ENCODE results near the gene PRKAB1. TPM values are rescaled to one million over a fixed set of nuclear protein-coding genes. Genes with fewer than 3 reads are reported as not detected.

PRKAB1 gene
- total RNA-seq, 1 experiment from 2014 or later = 32.3 TPM

DNA sequence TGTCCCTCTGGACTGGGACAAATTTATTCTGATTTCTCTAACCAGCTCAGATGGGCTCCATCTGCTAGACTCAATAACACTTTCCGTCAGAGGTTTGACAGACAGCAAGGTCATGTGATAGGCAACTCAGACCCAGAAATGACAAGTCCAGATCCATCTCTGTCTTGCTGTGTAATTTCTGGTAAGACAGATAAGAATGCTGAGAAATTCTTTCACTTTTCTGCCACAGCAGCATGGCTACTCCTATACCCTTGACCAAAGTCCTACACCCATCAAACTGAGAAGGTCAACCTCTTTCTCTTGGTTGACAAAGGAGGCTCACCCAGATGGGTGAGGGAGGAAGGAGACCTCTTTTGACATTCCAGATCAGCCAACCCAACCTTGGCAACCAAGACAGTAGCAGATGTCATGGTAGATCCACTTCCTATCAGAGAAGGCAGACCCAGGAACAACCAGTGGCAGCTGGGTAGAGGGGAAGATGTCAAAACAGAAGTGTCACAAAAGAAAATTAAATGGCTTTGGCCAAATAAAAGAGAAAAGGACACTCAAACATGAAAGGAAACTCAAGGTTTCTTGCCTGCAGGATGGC is 36.9 kb upstream of the PRKAB1 start:
- DNase-seq (ENCODE audit: low spot score) = no peak
- POLR2A ChIA-PET = no interaction called here

More for the DNA sequence above, 36.9 kb upstream of the PRKAB1 start:
- TF ChIP-seq NR1H2 (CRISPR knock-in tag; IDR thresholded peaks at IDR 0.05) (no peak), SMAD4 (CRISPR knock-in tag; IDR thresholded peaks at IDR 0.05) (no peak), GRHL2 (CRISPR knock-in tag; IDR thresholded peaks at IDR 0.05; ENCODE audit: insufficient replicate concordance, severe bottlenecking) (no peak), ELF4 (CRISPR knock-in tag; IDR thresholded peaks at IDR 0.05; ENCODE audit: low read depth) (no peak), NFYB (CRISPR knock-in tag; conservative IDR thresholded peaks at IDR 0.05; ENCODE audit: low read depth) (no peak), ZNF317 (CRISPR knock-in tag; IDR thresholded peaks at IDR 0.05; ENCODE audit: borderline replicate concordance, low read depth) (no peak), FOXJ3 (CRISPR knock-in tag; IDR thresholded peaks at IDR 0.05; ENCODE audit: borderline replicate concordance) (no peak), FOXK1 (CRISPR knock-in tag; IDR thresholded peaks at IDR 0.05) (no peak)
- TF ChIP-seq, protein P1, sequence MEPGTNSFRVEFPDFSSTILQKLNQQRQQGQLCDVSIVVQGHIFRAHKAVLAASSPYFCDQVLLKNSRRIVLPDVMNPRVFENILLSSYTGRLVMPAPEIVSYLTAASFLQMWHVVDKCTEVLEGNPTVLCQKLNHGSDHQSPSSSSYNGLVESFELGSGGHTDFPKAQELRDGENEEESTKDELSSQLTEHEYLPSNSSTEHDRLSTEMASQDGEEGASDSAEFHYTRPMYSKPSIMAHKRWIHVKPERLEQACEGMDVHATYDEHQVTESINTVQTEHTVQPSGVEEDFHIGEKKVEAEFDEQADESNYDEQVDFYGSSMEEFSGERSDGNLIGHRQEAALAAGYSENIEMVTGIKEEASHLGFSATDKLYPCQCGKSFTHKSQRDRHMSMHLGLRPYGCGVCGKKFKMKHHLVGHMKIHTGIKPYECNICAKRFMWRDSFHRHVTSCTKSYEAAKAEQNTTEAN (CRISPR knock-in tag; IDR thresholded peaks at IDR 0.05) = no peak
- TF ChIP-seq, protein P2, sequence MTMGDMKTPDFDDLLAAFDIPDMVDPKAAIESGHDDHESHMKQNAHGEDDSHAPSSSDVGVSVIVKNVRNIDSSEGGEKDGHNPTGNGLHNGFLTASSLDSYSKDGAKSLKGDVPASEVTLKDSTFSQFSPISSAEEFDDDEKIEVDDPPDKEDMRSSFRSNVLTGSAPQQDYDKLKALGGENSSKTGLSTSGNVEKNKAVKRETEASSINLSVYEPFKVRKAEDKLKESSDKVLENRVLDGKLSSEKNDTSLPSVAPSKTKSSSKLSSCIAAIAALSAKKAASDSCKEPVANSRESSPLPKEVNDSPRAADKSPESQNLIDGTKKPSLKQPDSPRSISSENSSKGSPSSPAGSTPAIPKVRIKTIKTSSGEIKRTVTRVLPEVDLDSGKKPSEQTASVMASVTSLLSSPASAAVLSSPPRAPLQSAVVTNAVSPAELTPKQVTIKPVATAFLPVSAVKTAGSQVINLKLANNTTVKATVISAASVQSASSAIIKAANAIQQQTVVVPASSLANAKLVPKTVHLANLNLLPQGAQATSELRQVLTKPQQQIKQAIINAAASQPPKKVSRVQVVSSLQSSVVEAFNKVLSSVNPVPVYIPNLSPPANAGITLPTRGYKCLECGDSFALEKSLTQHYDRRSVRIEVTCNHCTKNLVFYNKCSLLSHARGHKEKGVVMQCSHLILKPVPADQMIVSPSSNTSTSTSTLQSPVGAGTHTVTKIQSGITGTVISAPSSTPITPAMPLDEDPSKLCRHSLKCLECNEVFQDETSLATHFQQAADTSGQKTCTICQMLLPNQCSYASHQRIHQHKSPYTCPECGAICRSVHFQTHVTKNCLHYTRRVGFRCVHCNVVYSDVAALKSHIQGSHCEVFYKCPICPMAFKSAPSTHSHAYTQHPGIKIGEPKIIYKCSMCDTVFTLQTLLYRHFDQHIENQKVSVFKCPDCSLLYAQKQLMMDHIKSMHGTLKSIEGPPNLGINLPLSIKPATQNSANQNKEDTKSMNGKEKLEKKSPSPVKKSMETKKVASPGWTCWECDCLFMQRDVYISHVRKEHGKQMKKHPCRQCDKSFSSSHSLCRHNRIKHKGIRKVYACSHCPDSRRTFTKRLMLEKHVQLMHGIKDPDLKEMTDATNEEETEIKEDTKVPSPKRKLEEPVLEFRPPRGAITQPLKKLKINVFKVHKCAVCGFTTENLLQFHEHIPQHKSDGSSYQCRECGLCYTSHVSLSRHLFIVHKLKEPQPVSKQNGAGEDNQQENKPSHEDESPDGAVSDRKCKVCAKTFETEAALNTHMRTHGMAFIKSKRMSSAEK (CRISPR knock-in tag; IDR thresholded peaks at IDR 0.05; ENCODE audit: borderline replicate concordance) = no peak
- TF ChIP-seq, protein P3, sequence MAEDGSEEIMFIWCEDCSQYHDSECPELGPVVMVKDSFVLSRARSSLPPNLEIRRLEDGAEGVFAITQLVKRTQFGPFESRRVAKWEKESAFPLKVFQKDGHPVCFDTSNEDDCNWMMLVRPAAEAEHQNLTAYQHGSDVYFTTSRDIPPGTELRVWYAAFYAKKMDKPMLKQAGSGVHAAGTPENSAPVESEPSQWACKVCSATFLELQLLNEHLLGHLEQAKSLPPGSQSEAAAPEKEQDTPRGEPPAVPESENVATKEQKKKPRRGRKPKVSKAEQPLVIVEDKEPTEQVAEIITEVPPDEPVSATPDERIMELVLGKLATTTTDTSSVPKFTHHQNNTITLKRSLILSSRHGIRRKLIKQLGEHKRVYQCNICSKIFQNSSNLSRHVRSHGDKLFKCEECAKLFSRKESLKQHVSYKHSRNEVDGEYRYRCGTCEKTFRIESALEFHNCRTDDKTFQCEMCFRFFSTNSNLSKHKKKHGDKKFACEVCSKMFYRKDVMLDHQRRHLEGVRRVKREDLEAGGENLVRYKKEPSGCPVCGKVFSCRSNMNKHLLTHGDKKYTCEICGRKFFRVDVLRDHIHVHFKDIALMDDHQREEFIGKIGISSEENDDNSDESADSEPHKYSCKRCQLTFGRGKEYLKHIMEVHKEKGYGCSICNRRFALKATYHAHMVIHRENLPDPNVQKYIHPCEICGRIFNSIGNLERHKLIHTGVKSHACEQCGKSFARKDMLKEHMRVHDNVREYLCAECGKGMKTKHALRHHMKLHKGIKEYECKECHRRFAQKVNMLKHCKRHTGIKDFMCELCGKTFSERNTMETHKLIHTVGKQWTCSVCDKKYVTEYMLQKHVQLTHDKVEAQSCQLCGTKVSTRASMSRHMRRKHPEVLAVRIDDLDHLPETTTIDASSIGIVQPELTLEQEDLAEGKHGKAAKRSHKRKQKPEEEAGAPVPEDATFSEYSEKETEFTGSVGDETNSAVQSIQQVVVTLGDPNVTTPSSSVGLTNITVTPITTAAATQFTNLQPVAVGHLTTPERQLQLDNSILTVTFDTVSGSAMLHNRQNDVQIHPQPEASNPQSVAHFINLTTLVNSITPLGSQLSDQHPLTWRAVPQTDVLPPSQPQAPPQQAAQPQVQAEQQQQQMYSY (CRISPR knock-in tag; IDR thresholded peaks at IDR 0.05) = no peak
- TF ChIP-seq, protein P4, sequence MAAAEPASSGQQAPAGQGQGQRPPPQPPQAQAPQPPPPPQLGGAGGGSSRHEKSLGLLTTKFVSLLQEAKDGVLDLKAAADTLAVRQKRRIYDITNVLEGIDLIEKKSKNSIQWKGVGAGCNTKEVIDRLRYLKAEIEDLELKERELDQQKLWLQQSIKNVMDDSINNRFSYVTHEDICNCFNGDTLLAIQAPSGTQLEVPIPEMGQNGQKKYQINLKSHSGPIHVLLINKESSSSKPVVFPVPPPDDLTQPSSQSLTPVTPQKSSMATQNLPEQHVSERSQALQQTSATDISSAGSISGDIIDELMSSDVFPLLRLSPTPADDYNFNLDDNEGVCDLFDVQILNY (CRISPR knock-in tag; IDR thresholded peaks at IDR 0.05) = no peak
- TF ChIP-seq, protein P5, sequence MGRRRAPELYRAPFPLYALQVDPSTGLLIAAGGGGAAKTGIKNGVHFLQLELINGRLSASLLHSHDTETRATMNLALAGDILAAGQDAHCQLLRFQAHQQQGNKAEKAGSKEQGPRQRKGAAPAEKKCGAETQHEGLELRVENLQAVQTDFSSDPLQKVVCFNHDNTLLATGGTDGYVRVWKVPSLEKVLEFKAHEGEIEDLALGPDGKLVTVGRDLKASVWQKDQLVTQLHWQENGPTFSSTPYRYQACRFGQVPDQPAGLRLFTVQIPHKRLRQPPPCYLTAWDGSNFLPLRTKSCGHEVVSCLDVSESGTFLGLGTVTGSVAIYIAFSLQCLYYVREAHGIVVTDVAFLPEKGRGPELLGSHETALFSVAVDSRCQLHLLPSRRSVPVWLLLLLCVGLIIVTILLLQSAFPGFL (CRISPR knock-in tag; IDR thresholded peaks at IDR 0.05; ENCODE audit: borderline replicate concordance) = no peak
- peaks cover 3% of the 10 kb centered on the region; the same call in 1 of the 2 replicates for H3K9me3 Mint-ChIP-seq
- no peak overlapping the region for H3K27ac Mint-ChIP-seq
- H3K4me1 Mint-ChIP-seq = peaks cover 6% of the 10 kb centered on the region
- no peak for ATAC-seq
- H3K36me3 Mint-ChIP-seq = no peaks in the 10 kb centered on the region
- H3K4me3 Mint-ChIP-seq = no peak overlapping the region
- CTCF ChIA-PET = no interaction called here
- peaks cover 3% of the 10 kb centered on the region; the same call in 1 of the 2 replicates for H3K27me3 Mint-ChIP-seq (ENCODE audit: low read depth)
